HK-2 (cell line): ENCODE data around the gene TRIM29.

Experiments
- DNase-seq: peaks from one replicate; pipeline ENCODE4 v3.0.0-alpha.2; 2018; ENCODE audit not compliant: unreplicated experiment

Gene TRIM29

GRCh38 chr11:120061761-120062560, 76.0 kb downstream of the TRIM29 start:
- DNase-seq, result no peak
